K562 (cell line): ENCODE data around the gene BAHD1. TPM values are rescaled to one million over a fixed set of nuclear protein-coding genes. Genes with fewer than 3 reads are reported as not detected.

ENCODE experiments used
- ATAC-seq: fragments of 200-7000 bp; cut with Tn5 transposase; 3 replicates; pipeline ENCODE4 v1.9.1; 2020; ENCODE audit warnings: moderate library complexity
- BruUV-seq: library from RNA; stranded (reverse); fragments of 400-500 nt; replicated peaks from 2 replicates; lab custom pipeline; 2021; lab: Mats Ljungman, UMichigan
- CTCF ChIA-PET: fragments of 300-600 bp; formaldehyde crosslinking; extraction: SDS; loops from one replicate; lab custom pipeline; 2021; ENCODE audit warnings: low intra/inter-chr PET ratio; lab: Yijun Ruan, JAX
- POLR2A ChIA-PET: fragments of 300-600, 350-650 bp; sonication (Branson Sonifier 250); formaldehyde crosslinking; extraction: SDS; loops from one replicate; lab custom pipeline; 2021; ENCODE audit warnings: antibody characterized with exemption, inconsistent platforms; lab: Yijun Ruan, JAX
- DNase-seq, 4 experiments: peaks; one replicate each; pipeline versions ENCODE4 v3.0.0 to v3.0.0-alpha.2; 2011 to 2018; ENCODE audit warnings: low spot score in 3 of 4, mixed read lengths in 3 of 4; ENCODE audit errors: extremely low read depth in 1 of 4
- FAIRE-seq: peaks from 2 replicates; lab custom pipeline; 2011; peaks lifted over from hg19 to GRCh38; lab: Jason Lieb, UNC
- H2AFZ ChIP-seq: 2 replicates; pipeline ENCODE4 v1.6.0; 2011; ENCODE audit warnings: low read depth, low read length, control low read depth, inconsistent platforms
- H3K27ac ChIP-seq: fragments of 200-600 bp; 3 replicates; pipeline ENCODE4 v1.8.0; 2011; ENCODE audit warnings: low read depth, mild to moderate bottlenecking, control low read depth, inconsistent platforms, low read length, moderate library complexity, mixed read lengths; ENCODE audit errors: extremely low read depth
- H3K27me3 ChIP-seq, 2 experiments: fragments of 300-600 bp in 1 of 2; 2 replicates in 1 of 2; 3 replicates in 1 of 2; pipeline versions ENCODE4 v1.6.0 to v1.8.0; 2011; ENCODE audit warnings: inconsistent platforms in 2 of 2, low read length in 2 of 2, mild to moderate bottlenecking in 1 of 2, mixed read lengths in 1 of 2, moderate library complexity in 1 of 2; ENCODE audit not compliant: control insufficient read depth in 2 of 2, insufficient read depth in 2 of 2
- H3K36me3 ChIP-seq: fragments of 300-600 bp; 3 replicates; pipeline ENCODE4 v1.8.0; 2011; ENCODE audit warnings: mild to moderate bottlenecking, low read length, inconsistent platforms; ENCODE audit not compliant: control insufficient read depth, insufficient read depth
- H3K4me1 ChIP-seq, 2 experiments: fragments of 200-600 bp in 1 of 2; replicated peaks in 1 of 2; 2 replicates in 1 of 2; 3 replicates in 1 of 2; pipeline versions ENCODE4 v1.5.1 to v1.8.0; 2011; ENCODE audit warnings: inconsistent platforms in 2 of 2, low read length in 2 of 2, mild to moderate bottlenecking in 1 of 2, mixed read lengths in 1 of 2, moderate library complexity in 1 of 2; ENCODE audit not compliant: control insufficient read depth in 2 of 2, insufficient read depth in 2 of 2
- H3K4me2 ChIP-seq: 2 replicates; pipeline ENCODE4 v1.6.1; 2011; ENCODE audit warnings: low read length, control low read depth, inconsistent platforms, mixed read lengths; ENCODE audit not compliant: insufficient read depth
- H3K4me3 ChIP-seq: fragments of 200-600 bp; sonication (generic), shearing (Covaris generic); 2 replicates; pipeline ENCODE4 v1.5.1; 2016; ENCODE audit warnings: control low read depth, inconsistent platforms
- H3K79me2 ChIP-seq: fragments of 200-600 bp; 3 replicates; pipeline ENCODE4 v1.8.0; 2011; ENCODE audit warnings: low read length, inconsistent platforms; ENCODE audit not compliant: control insufficient read depth, insufficient read depth
- H3K9ac ChIP-seq, 2 experiments: 2 replicates each; pipeline versions ENCODE4 v1.6.0 to v1.6.1; 2011; ENCODE audit warnings: low read depth in 2 of 2, low read length in 2 of 2, control low read depth in 1 of 2, inconsistent platforms in 1 of 2, mild to moderate bottlenecking in 1 of 2, mixed read lengths in 1 of 2; ENCODE audit not compliant: insufficient read depth in 1 of 2
- H3K9me1 ChIP-seq: one replicate; pipeline ENCODE4 v1.6.0; 2011; ENCODE audit warnings: inconsistent platforms, mild to moderate bottlenecking, low read length, moderate library complexity; ENCODE audit not compliant: control insufficient read depth, insufficient read depth
- H3K9me3 ChIP-seq: replicated peaks from 2 replicates; pipeline ENCODE4 v1.5.1; 2011; ENCODE audit warnings: low read depth, low read length, inconsistent platforms; ENCODE audit not compliant: control insufficient read depth, insufficient read depth
- H4K20me1 ChIP-seq: replicated peaks from 2 replicates; pipeline ENCODE4 v1.6.1; 2011; ENCODE audit warnings: low read length, inconsistent platforms, mixed read lengths; ENCODE audit not compliant: control insufficient read depth, insufficient read depth
- ARID1B ChIP-seq: fragments of 450-650 bp; IDR thresholded peaks from 2 replicates; pipeline ENCODE4 v1.6.1; 2016; ENCODE audit warnings: antibody characterized with exemption, mild to moderate bottlenecking, inconsistent platforms
- CBFB ChIP-seq: sonication (generic); formaldehyde crosslinking; IDR thresholded peaks from 2 replicates; pipeline ENCODE4 v1.4.0; 2020; ENCODE audit warnings: mild to moderate bottlenecking, missing genetic modification reagents
- CEBPG ChIP-seq, 3 experiments: fragments of 200-800 bp in 1 of 3; sonication (Bioruptor generic) in 1 of 3; sonication (generic) in 1 of 3; formaldehyde crosslinking in 1 of 3; IDR thresholded peaks in 2 of 3; conservative IDR thresholded peaks in 1 of 3; 2 replicates each; pipeline versions ENCODE4 v1.6.1 to v1.8.0; 2016 to 2022; ENCODE audit warnings: missing compliant biosample characterization in 2 of 3, missing genetic modification characterization in 2 of 3, mild to moderate bottlenecking in 1 of 3, missing genetic modification reagents in 1 of 3
- GATAD2A ChIP-seq: fragments of 450-650 bp; IDR thresholded peaks from 2 replicates; pipeline ENCODE4 v1.6.1; 2017
- HMG20B ChIP-seq: fragments of 250-450 bp; sonication (Bioruptor Pico); IDR thresholded peaks from 2 replicates; pipeline ENCODE4 v1.5.0; 2021; ENCODE audit warnings: mild to moderate bottlenecking
- WGBS: fragments of 100-300 bp; shearing (Covaris generic); methylation state at CpG from one replicate; pipeline ENCODE4 v1.1.6; 2016; ENCODE audit warnings: low coverage, mixed read lengths; ENCODE audit not compliant: insufficient coverage; ENCODE audit errors: missing lambda C conversion rate; 5-methylcytosine and 5-hydroxymethylcytosine counted together
- in situ Hi-C: fragments of 300-500 bp; cut with MboI; formaldehyde crosslinking; loops from 4 replicates; pipeline ENCODE4 v1.15.0; 2018; ENCODE audit warnings: inconsistent platforms, mixed read lengths
- intact Hi-C: fragments of 100-400 bp; cut with micrococcal nuclease; formaldehyde crosslinking; loops from 2 replicates; pipeline ENCODE4 v1.14.2; 2022
- polyA plus RNA-seq, 8 experiments: library from polyadenylated mRNA; depleted of rRNA in 4 of 8; stranded (reverse) in 5 of 8; unstranded in 3 of 8; fragments of >200 nt; fragmentation: Nextera tagmentation in 2 of 8; fragmentation: Illumina TruSeq in 1 of 8; extraction: Ambion mirVana in 2 of 8; extraction: Trizol in 1 of 8; gene quantifications; 2 replicates each; pipeline versions ENCODE4 v1.2.1 to v1.2.3, GENCODE V29; 2011 to 2014; ENCODE audit warnings: inconsistent platforms in 1 of 8, missing spikeins in 1 of 8
- total RNA-seq, 7 experiments: library from RNA; depleted of rRNA in 6 of 7; stranded (reverse); fragments of >200 nt in 6 of 7; fragmentation: Illumina TruSeq in 2 of 7; extraction: Trizol in 2 of 7; gene quantifications; 2 replicates each; pipeline versions ENCODE4 v1.2.1 to v1.2.3, GENCODE V29; 2011 to 2021; ENCODE audit warnings: low replicate concordance in 1 of 7

BAHD1 gene
- total and polyA plus RNA-seq, 9 of the 15 experiments (the other 6 are each of a cell fraction or from before 2014, with no cell fraction given), result 0.55 to 38.5 (median 11.5) TPM

GRCh38 chr15:40456738-40457137 lies 16.0 kb downstream of the BAHD1 start:
- Histone ChIP-seq H4K20me1 (peaks cover 65% of the 10 kb centered on the region), H3K4me2 (no peak overlapping the region), H3K27ac (no peak overlapping the region), H3K79me2 (peaks cover 73% of the 10 kb centered on the region), H3K9me1 (peaks cover 25% of the 10 kb centered on the region), H3K27me3 (no peaks in the 10 kb centered on the region), H2AFZ (no peak overlapping the region), H3K36me3 (peaks cover 35% of the 10 kb centered on the region; the same call in 2 of the 3 replicates), H3K4me3 (no peak overlapping the region), H3K4me1 (peaks cover 32 to 46% of the 10 kb centered on the region in 2 experiments), H3K9me3 (no peaks in the 10 kb centered on the region), H3K9ac (peak overlapping the region in 1 of 2 experiments; percentile 81; a peak in 1 of 4 replicates)
- in situ Hi-C loops (no loop called here), intact Hi-C loops (no loop called here)
- FAIRE-seq (no peak), ATAC-seq (no peak), DNase-seq (no peak)
- ChIA-PET CTCF (no interaction called here), POLR2A (interaction anchor here (1.0 to 9.5 kb wide), 2 partner anchors 11 to 15 kb away, joined by 3 to 89 read pairs; partner anchors contain the start of gene BAHD1)
- BruUV-seq, result no TSS peak
- no peak for TF ChIP-seq GATAD2A
- no peak for TF ChIP-seq CEBPG (CRISPR knock-in tag; IDR thresholded peaks at IDR 0.05)
- no peak for TF ChIP-seq CEBPG (tag; conservative IDR thresholded peaks at IDR 0.05 in 1 of 2, IDR thresholded peaks at IDR 0.05 in 1 of 2)
- no peak for TF ChIP-seq CBFB
- no peak for TF ChIP-seq ARID1B
- no peak for TF ChIP-seq HMG20B (CRISPR knock-in tag)
- WGBS, result 95% methylated on average over 4 of the region's 4 CpGs
